Neural progenitor cell (in vitro differentiated cells): Measurements from ENCODE around the gene OR52M1.

Experiments used
- EZH2 ChIP-seq: fragments of 200-600 bp; sonication (generic); IDR thresholded peaks from 2 replicates; pipeline ENCODE4 v1.6.1; 2017; ENCODE audit warnings: antibody characterized with exemption, mild to moderate bottlenecking, moderate library complexity
- TF ChIP-seq, protein P1 (sequence below): fragments of 200-600 bp; sonication (generic); IDR thresholded peaks from 2 replicates; pipeline ENCODE4 v1.5.1; 2017; ENCODE audit warnings: antibody characterized with exemption, mild to moderate bottlenecking

DNA sequence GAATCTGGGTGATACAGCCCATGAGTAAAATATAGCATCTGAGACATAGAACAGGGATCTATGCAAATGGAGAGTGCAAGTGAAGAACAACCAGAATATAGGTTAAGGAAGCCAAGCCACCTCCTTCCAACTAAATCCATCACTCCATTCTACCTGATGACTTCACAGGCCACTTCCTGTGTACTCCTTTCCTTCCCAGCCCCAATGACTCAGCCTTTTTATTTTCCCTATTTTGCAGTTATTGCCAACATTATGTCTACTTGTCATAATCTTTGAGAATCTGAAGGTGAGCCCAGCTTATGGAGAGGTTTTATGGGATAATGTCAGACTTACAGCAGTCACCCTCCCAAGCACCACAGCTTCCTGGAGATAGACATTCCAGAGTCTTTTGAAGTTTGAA is 1.4 kb upstream of the OR52M1 start:
- TF ChIP-seq, protein P1, sequence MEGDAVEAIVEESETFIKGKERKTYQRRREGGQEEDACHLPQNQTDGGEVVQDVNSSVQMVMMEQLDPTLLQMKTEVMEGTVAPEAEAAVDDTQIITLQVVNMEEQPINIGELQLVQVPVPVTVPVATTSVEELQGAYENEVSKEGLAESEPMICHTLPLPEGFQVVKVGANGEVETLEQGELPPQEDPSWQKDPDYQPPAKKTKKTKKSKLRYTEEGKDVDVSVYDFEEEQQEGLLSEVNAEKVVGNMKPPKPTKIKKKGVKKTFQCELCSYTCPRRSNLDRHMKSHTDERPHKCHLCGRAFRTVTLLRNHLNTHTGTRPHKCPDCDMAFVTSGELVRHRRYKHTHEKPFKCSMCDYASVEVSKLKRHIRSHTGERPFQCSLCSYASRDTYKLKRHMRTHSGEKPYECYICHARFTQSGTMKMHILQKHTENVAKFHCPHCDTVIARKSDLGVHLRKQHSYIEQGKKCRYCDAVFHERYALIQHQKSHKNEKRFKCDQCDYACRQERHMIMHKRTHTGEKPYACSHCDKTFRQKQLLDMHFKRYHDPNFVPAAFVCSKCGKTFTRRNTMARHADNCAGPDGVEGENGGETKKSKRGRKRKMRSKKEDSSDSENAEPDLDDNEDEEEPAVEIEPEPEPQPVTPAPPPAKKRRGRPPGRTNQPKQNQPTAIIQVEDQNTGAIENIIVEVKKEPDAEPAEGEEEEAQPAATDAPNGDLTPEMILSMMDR, result no peak
- TF ChIP-seq EZH2, result no peak
